Endometrial microvascular endothelial cells (primary cell): ENCODE measurements around the gene TTC6. TPM values are rescaled to one million over a fixed set of nuclear protein-coding genes. Genes with fewer than 3 reads are reported as not detected.

Experiments used
- in situ Hi-C: cut with HindIII; loops from 2 replicates; pipeline ENCODE4 v1.10.0; 2017; ENCODE audit warnings: low sequenced_read_pairs, low pct_unique_long_range_greater_than_20kb; ENCODE audit errors: inconsistent ontology term
- total RNA-seq: library from RNA; depleted of rRNA; stranded (reverse); fragments of >200 nt; gene quantifications from one replicate; pipeline ENCODE4 v1.2.3, GENCODE V29; 2015; ENCODE audit errors: inconsistent ontology term

TTC6 gene
- total RNA-seq, 1 donor from 2014 or later = not detected

- in situ Hi-C loops = no loop called here
Observed at GRCh38 chr14:37583358-37584210, 11.8 kb upstream of the TTC6 start.

GRCh38 chr14:37584211-37585100 lies 11.0 kb upstream of the TTC6 start:
- in situ Hi-C loops = no loop called here

GRCh38 chr14:37585101-37585511 lies 10.3 kb upstream of the TTC6 start:
- in situ Hi-C loops = no loop called here

GRCh38 chr14:37585971-37586796 lies 9.2 kb upstream of the TTC6 start:
- in situ Hi-C loops = no loop called here

GRCh38 chr14:37586797-37587130 lies 8.7 kb upstream of the TTC6 start:
- in situ Hi-C loops = no loop called here

GRCh38 chr14:37587131-37587803 lies 8.2 kb upstream of the TTC6 start:
- in situ Hi-C loops = no loop called here

- in situ Hi-C loops = no loop called here
Observed at GRCh38 chr14:37587881-37588666, 7.4 kb upstream of the TTC6 start.

GRCh38 chr14:37588667-37588955 lies 6.8 kb upstream of the TTC6 start:
- in situ Hi-C loops = no loop called here

- in situ Hi-C loops = no loop called here
Observed at GRCh38 chr14:37588956-37589714, 6.3 kb upstream of the TTC6 start.

- in situ Hi-C loops = no loop called here
Observed at GRCh38 chr14:37589715-37590427, 5.6 kb upstream of the TTC6 start.

- in situ Hi-C loops = no loop called here
Observed at GRCh38 chr14:37590428-37591139, 4.8 kb upstream of the TTC6 start.

GRCh38 chr14:37591311-37591940 lies 4.0 kb upstream of the TTC6 start:
- in situ Hi-C loops = no loop called here

- in situ Hi-C loops = no loop called here
Observed at GRCh38 chr14:37591941-37592481, 3.4 kb upstream of the TTC6 start.

GRCh38 chr14:37592482-37593408 lies 2.7 kb upstream of the TTC6 start:
- in situ Hi-C loops = no loop called here
